Measurements from ENCODE around the gene ZNHIT3. TPM values are rescaled to one million over a fixed set of nuclear protein-coding genes. Genes with fewer than 3 reads are reported as not detected.

The ZNHIT3 gene
- total RNA-seq, 3 donors from 2014 or later (not counting 1 experiment from before 2014, with no cell fraction given): 27.1 to 41.3 (median 36.6) TPM

GRCh38 chr17:36542755-36543154 lies 56.3 kb downstream of the ZNHIT3 start:
- TF ChIP-seq CTCF (IDR thresholded peaks at IDR 0.05): no peak
- Mint-ChIP-seq H3K4me3 (no peak overlapping the region), H3K27ac (peak overlapping the region in 1 of 2 donors; percentile 98), H3K27me3 (ENCODE audit: low read depth in 2 of 2) (no peaks in the 10 kb centered on the region), H3K36me3 (no peaks in the 10 kb centered on the region), H3K4me1 (peaks cover 22 to 26% of the 10 kb centered on the region in 2 donors), H3K9me3 (no peaks in the 10 kb centered on the region)
- Histone ChIP-seq H3K27me3 (ENCODE audit: control insufficient read depth, insufficient read depth, low read length) (no peaks in the 10 kb centered on the region), H3K4me1 (ENCODE audit: control insufficient read depth, insufficient read depth, low read length) (peaks cover 18% of the 10 kb centered on the region), H3K9me3 (ENCODE audit: control insufficient read depth, insufficient read depth, low read length) (no peaks in the 10 kb centered on the region), H3K4me3 (ENCODE audit: low read length) (no peak overlapping the region), H3K36me3 (ENCODE audit: control insufficient read depth, insufficient read depth, low read length) (peaks cover 5% of the 10 kb centered on the region), H3K27ac (ENCODE audit: low read length) (no peak overlapping the region)
- 98% methylated on average over 15 of the region's 15 CpGs for WGBS (ENCODE audit: insufficient coverage)
- intact Hi-C loops (cut with micrococcal nuclease): loop anchor here (5.0 to 10.0 kb wide), 2 partner anchors 62 to 955 kb away; partner anchors contain the start of genes AP2B1 and MRM1
- DNase-seq (no peak), ATAC-seq (no peak)

DNA sequence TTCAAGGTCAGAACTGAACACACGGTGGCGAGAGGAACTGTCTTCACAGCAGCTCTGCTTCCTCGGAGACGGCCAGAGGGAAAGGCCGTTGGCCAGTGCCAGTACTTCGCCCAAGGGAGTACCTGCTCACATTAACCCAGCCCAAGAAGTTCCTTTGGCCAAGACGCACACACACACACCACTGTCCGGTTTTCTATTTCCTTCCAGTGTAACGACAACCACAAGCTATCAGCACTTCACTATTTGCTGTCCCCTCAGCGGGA lies 57.5 kb downstream of the ZNHIT3 start:
- H3K27ac Mint-ChIP-seq: peak overlapping the region; percentile 98 to 99
- peaks cover 27 to 30% of the 10 kb centered on the region in 2 donors for H3K4me1 Mint-ChIP-seq
- no peak for TF ChIP-seq CTCF (IDR thresholded peaks at IDR 0.05)
- peaks cover 9% of the 10 kb centered on the region for H3K36me3 ChIP-seq (ENCODE audit: control insufficient read depth, insufficient read depth, low read length)
- peak overlapping the region; percentile 96 for H3K4me3 Mint-ChIP-seq
- no peaks in the 10 kb centered on the region for H3K27me3 Mint-ChIP-seq (ENCODE audit: low read depth in 2 of 2)
- no peak for ATAC-seq
- H3K4me3 ChIP-seq (ENCODE audit: low read length): peak overlapping the region; percentile 89
- peaks cover 21% of the 10 kb centered on the region for H3K4me1 ChIP-seq (ENCODE audit: control insufficient read depth, insufficient read depth, low read length)
- peak in 1 of 2 donors; percentile 57 for DNase-seq
- H3K9me3 ChIP-seq (ENCODE audit: control insufficient read depth, insufficient read depth, low read length): no peaks in the 10 kb centered on the region
- no peaks in the 10 kb centered on the region for H3K9me3 Mint-ChIP-seq
- whole genome bisulfite sequencing (ENCODE audit: insufficient coverage): under 1% methylated on average over 10 of the region's 10 CpGs
- H3K27ac ChIP-seq (ENCODE audit: low read length): peak overlapping the region; percentile 100
- no peaks in the 10 kb centered on the region for H3K36me3 Mint-ChIP-seq
- no peaks in the 10 kb centered on the region for H3K27me3 ChIP-seq (ENCODE audit: control insufficient read depth, insufficient read depth, low read length)
- intact Hi-C loops (cut with micrococcal nuclease): loop anchor here (1.0 to 10.0 kb wide), 3 partner anchors 9 to 957 kb away; partner anchors contain the start of genes AP2B1 and MRM1

GRCh38 chr17:36544307-36545076 lies 58.0 kb downstream of the ZNHIT3 start, which contains the start of gene GGNBP2:
Gene GGNBP2 (plus strand): TSS chr17:36544919. CDS start chr17:36545725, 806 bp downstream.
- peak within 1 kb of the TSS; percentile 100 for H3K27ac ChIP-seq (ENCODE audit: low read length)
- H3K36me3 Mint-ChIP-seq: no peaks in the 10 kb centered on the region
- peaks cover 27 to 32% of the 10 kb centered on the region in 2 donors for H3K4me1 Mint-ChIP-seq
- under 1% methylated on average over 71 of the region's 71 CpGs for WGBS (ENCODE audit: insufficient coverage)
- intact Hi-C loops (cut with micrococcal nuclease): loop anchor here (1.0 to 10.0 kb wide), 3 partner anchors 9 to 957 kb away; partner anchors contain the start of genes AP2B1 and MRM1
- H3K27ac Mint-ChIP-seq: peak within 1 kb of the TSS; percentile 98 to 99
- H3K27me3 ChIP-seq (ENCODE audit: control insufficient read depth, insufficient read depth, low read length): no peaks in the 10 kb centered on the region
- H3K9me3 Mint-ChIP-seq: no peaks in the 10 kb centered on the region
- no peaks in the 10 kb centered on the region for H3K27me3 Mint-ChIP-seq (ENCODE audit: low read depth in 2 of 2)
- H3K9me3 ChIP-seq (ENCODE audit: control insufficient read depth, insufficient read depth, low read length): no peaks in the 10 kb centered on the region
- TF ChIP-seq CTCF (IDR thresholded peaks at IDR 0.05): no peak
- peak within 1 kb of the TSS; percentile 89 for H3K4me3 ChIP-seq (ENCODE audit: low read length)
- H3K4me3 Mint-ChIP-seq: peak within 1 kb of the TSS; percentile 96
- DNase-seq (peak; percentile 87 to 95), ATAC-seq (peak; percentile 63 to 79 (median 66))
- H3K4me1 ChIP-seq (ENCODE audit: control insufficient read depth, insufficient read depth, low read length): peaks cover 25% of the 10 kb centered on the region
- H3K36me3 ChIP-seq (ENCODE audit: control insufficient read depth, insufficient read depth, low read length): peaks cover 9% of the 10 kb centered on the region
